OCI-LY7 (cell line): Measurements from ENCODE around the gene DDX50. TPM values are rescaled to one million over a fixed set of nuclear protein-coding genes. Genes with fewer than 3 reads are reported as not detected.

Source experiments
- BruUV-seq: library from RNA; stranded (reverse); fragments of 400-500 nt; replicated peaks from 2 replicates; lab custom pipeline; 2021; lab: Mats Ljungman, UMichigan
- CTCF ChIA-PET: fragments of 300-600 bp; sonication (Branson Sonifier 250); formaldehyde crosslinking; loops from one replicate; lab custom pipeline; 2022; ENCODE audit warnings: antibody characterized with exemption; ENCODE audit not compliant: unreplicated experiment; lab: Charles Lee
- POLR2A ChIA-PET: fragments of 300-600 bp; sonication (Branson Sonifier 250); formaldehyde crosslinking; loops from one replicate; lab custom pipeline; 2022; ENCODE audit warnings: antibody characterized with exemption; lab: Charles Lee
- DNase-seq: peaks from one replicate; pipeline ENCODE4 v3.0.0-alpha.2; 2015; ENCODE audit warnings: low spot score
- H2AFZ ChIP-seq: fragments of 200-600 bp; sonication (generic), shearing (Covaris generic); 2 replicates; pipeline ENCODE4 v1.6.1; 2014; ENCODE audit warnings: mild to moderate bottlenecking, antibody characterized with exemption, low read length, moderate library complexity
- H3K27ac ChIP-seq: fragments of 200-600 bp; sonication (generic); 2 replicates; pipeline ENCODE4 v1.5.1; 2014; ENCODE audit warnings: mixed run types, low read depth, mild to moderate bottlenecking, moderate library complexity, low read length, inconsistent platforms; ENCODE audit not compliant: poor library complexity, severe bottlenecking
- H3K36me3 ChIP-seq: fragments of 200-600 bp; sonication (generic); 2 replicates; pipeline ENCODE4 v1.6.1; 2014; ENCODE audit warnings: mild to moderate bottlenecking, antibody characterized with exemption, low read length, moderate library complexity, mixed read lengths; ENCODE audit not compliant: insufficient read depth
- H3K4me1 ChIP-seq: fragments of 200-600 bp; sonication (generic); 2 replicates; pipeline ENCODE4 v1.5.1; 2014; ENCODE audit warnings: mild to moderate bottlenecking, low read length; ENCODE audit not compliant: insufficient read depth, poor library complexity, severe bottlenecking
- H3K4me2 ChIP-seq: fragments of 200-600 bp; sonication (generic); 2 replicates; pipeline ENCODE4 v1.6.1; 2014; ENCODE audit warnings: mild to moderate bottlenecking, low read length
- H3K4me3 ChIP-seq: fragments of 200-600 bp; sonication (generic); 2 replicates; pipeline ENCODE4 v1.5.1; 2014; ENCODE audit warnings: mild to moderate bottlenecking, low read depth, low read length; ENCODE audit not compliant: poor library complexity, severe bottlenecking
- H3K79me2 ChIP-seq: fragments of 200-600 bp; sonication (generic); 2 replicates; pipeline ENCODE4 v1.6.1; 2016; ENCODE audit warnings: low read depth, mild to moderate bottlenecking, low read length, moderate library complexity, mixed read lengths; ENCODE audit not compliant: insufficient read depth
- H3K9me2 ChIP-seq: fragments of 200-600 bp; sonication (generic); 2 replicates; pipeline ENCODE4 v1.6.1; 2016; ENCODE audit warnings: mild to moderate bottlenecking, low read length, mixed read lengths; ENCODE audit not compliant: insufficient read depth
- H3K9me3 ChIP-seq: fragments of 200-600 bp; sonication (generic); 2 replicates; pipeline ENCODE4 v1.6.1; 2014; ENCODE audit warnings: mild to moderate bottlenecking, mixed run types, low read length, mixed read lengths
- H4K20me1 ChIP-seq: fragments of 200-600 bp; sonication (generic); 2 replicates; pipeline ENCODE4 v1.6.1; 2014; ENCODE audit warnings: mild to moderate bottlenecking, antibody characterized with exemption, low read length, moderate library complexity, mixed read lengths; ENCODE audit not compliant: insufficient read depth
- CTCF ChIP-seq: fragments of 200-600 bp; sonication (generic); conservative IDR thresholded peaks from 2 replicates; pipeline ENCODE4 v1.5.1; 2014; ENCODE audit warnings: mild to moderate bottlenecking, antibody characterized with exemption, low read length, moderate library complexity, mixed read lengths
- EZH2phosphoT487 ChIP-seq: fragments of 200-600 bp; sonication (generic); IDR thresholded peaks from 2 replicates; pipeline ENCODE4 v1.6.1; 2018; ENCODE audit warnings: low read depth, borderline replicate concordance, mild to moderate bottlenecking, mixed run types, antibody characterized with exemption, low read length, moderate library complexity, mixed read lengths
- intact Hi-C: fragments of 100-400 bp; cut with micrococcal nuclease; formaldehyde crosslinking; loops from one replicate; pipeline ENCODE4 v1.10.0; 2022; ENCODE audit not compliant: unreplicated experiment
- total RNA-seq, 2 experiments: library from RNA; depleted of rRNA in 1 of 2; stranded (reverse); fragments of >200 nt in 1 of 2; shearing (Covaris generic) in 1 of 2; gene quantifications; 2 replicates each; pipeline ENCODE4 v1.2.3, GENCODE V29; 2014 to 2022

The DDX50 gene
- total RNA-seq, 2 experiments from 2014 or later, result 31.1 to 49.1 TPM

GRCh38 chr10:68878496-68878895, 22.6 kb upstream of the DDX50 start:
- H3K4me1 ChIP-seq, result no peaks in the 10 kb centered on the region
- H3K9me3 ChIP-seq, result no peaks in the 10 kb centered on the region
- no peak overlapping the region for H2AFZ ChIP-seq
- DNase-seq, result no peak
- H3K4me3 ChIP-seq, result no peak overlapping the region
- no peaks in the 10 kb centered on the region for H3K36me3 ChIP-seq
- no peaks in the 10 kb centered on the region for H3K79me2 ChIP-seq
- H4K20me1 ChIP-seq, result no peaks in the 10 kb centered on the region
- no peaks in the 10 kb centered on the region for H3K9me2 ChIP-seq
- POLR2A ChIA-PET, result interaction anchor here (0.6 to 2.5 kb wide), 2 partner anchors 21 to 458 kb away, joined by 3 to 6 read pairs; no protein-coding TSS in a partner anchor
- CTCF ChIA-PET, result no interaction called here
- H3K4me2 ChIP-seq, result no peak overlapping the region
- H3K27ac ChIP-seq, result no peak overlapping the region
- intact Hi-C loops, result no loop called here
- BruUV-seq, result no TSS peak
- TF ChIP-seq CTCF (no peak), EZH2phosphoT487 (no peak)

- Histone ChIP-seq H2AFZ (no peak overlapping the region), H3K27ac (no peak overlapping the region), H3K9me3 (no peaks in the 10 kb centered on the region), H3K36me3 (no peaks in the 10 kb centered on the region), H4K20me1 (no peaks in the 10 kb centered on the region), H3K9me2 (no peaks in the 10 kb centered on the region), H3K4me1 (no peaks in the 10 kb centered on the region), H3K4me3 (no peak overlapping the region), H3K79me2 (no peaks in the 10 kb centered on the region), H3K4me2 (no peak overlapping the region)
- ChIA-PET CTCF (no interaction called here), POLR2A (interaction anchor here (0.6 to 2.5 kb wide), 3 partner anchors 8 to 23 kb away, joined by 3 to 6 read pairs (median 6); no protein-coding TSS in a partner anchor)
- no TSS peak for BruUV-seq
- DNase-seq, result no peak
- intact Hi-C loops, result loop anchor here (10.0 kb wide), 1 partner anchor 175 kb away; no protein-coding TSS in a partner anchor
- TF ChIP-seq EZH2phosphoT487 (no peak), CTCF (no peak)
Measured at GRCh38 chr10:68879628-68880027, 21.5 kb upstream of the DDX50 start.

GRCh38 chr10:68880181-68880580, 20.9 kb upstream of the DDX50 start:
- POLR2A ChIA-PET, result interaction anchor here (2.5 kb wide), 1 partner anchor 19 kb away, joined by 6 read pairs; no protein-coding TSS in a partner anchor

More at GRCh38 chr10:68880181-68880580, 20.9 kb upstream of the DDX50 start:
- CTCF ChIA-PET, result no interaction called here
- Histone ChIP-seq H3K4me3 (no peak overlapping the region), H3K9me2 (no peaks in the 10 kb centered on the region), H3K36me3 (no peaks in the 10 kb centered on the region), H3K4me1 (no peaks in the 10 kb centered on the region), H3K79me2 (no peaks in the 10 kb centered on the region), H2AFZ (no peak overlapping the region), H3K27ac (no peak overlapping the region), H3K9me3 (no peaks in the 10 kb centered on the region), H3K4me2 (no peak overlapping the region), H4K20me1 (no peaks in the 10 kb centered on the region)
- no TSS peak for BruUV-seq
- intact Hi-C loops, result loop anchor here (10.0 kb wide), 1 partner anchor 175 kb away; no protein-coding TSS in a partner anchor
- DNase-seq, result no peak
- TF ChIP-seq EZH2phosphoT487, result no peak
- TF ChIP-seq CTCF, result no peak
